ENCODE results near the gene TTC12. TPM values are rescaled to one million over a fixed set of nuclear protein-coding genes. Genes with fewer than 3 reads are reported as not detected.
A peak's percentile ranks its signal among the peaks of the same experiment; 100 is the strongest.

Gene TTC12
- total and polyA plus RNA-seq, 9 of the 15 experiments (the other 6 are each of a cell fraction or from before 2014, with no cell fraction given), result 5.1 to 19.9 (median 13.4) TPM

DNA sequence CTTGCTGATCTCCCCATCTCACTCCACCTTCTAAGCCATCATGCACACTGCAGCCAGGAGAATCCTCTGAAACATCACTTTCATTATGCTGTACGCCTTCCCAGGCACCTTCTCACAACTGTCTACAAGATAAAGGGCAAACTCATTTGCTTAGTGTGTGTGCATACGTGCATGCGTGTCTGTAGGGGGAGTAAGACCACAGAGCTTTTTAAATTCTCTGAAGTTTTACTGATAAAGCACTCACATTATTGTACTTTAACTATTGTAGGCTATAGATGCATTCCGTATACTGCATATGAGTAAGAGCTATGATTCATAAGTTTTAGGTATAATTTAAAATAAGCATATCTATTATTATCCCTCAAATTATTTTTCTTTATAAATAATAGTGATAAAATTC is 57.9 kb downstream of the TTC12 start:
- Histone ChIP-seq H3K27ac (ENCODE audit: extremely low read depth, low read depth, low read length) (no peak overlapping the region), H3K4me1 (replicated peaks in 1 of 2; ENCODE audit: control insufficient read depth in 2 of 2, insufficient read depth in 2 of 2, low read length in 2 of 2) (peaks cover 0 to 8% of the 10 kb centered on the region in 2 experiments; a peak in 3 of 5 replicates), H3K4me3 (no peak overlapping the region), H3K36me3 (ENCODE audit: control insufficient read depth, insufficient read depth, low read length) (no peaks in the 10 kb centered on the region), H3K79me2 (ENCODE audit: control insufficient read depth, insufficient read depth, low read length) (no peaks in the 10 kb centered on the region), H3K9me1 (ENCODE audit: control insufficient read depth, insufficient read depth, low read length) (no peaks in the 10 kb centered on the region), H3K4me2 (ENCODE audit: insufficient read depth, low read length) (no peak overlapping the region), H3K9me3 (replicated peaks; ENCODE audit: control insufficient read depth, insufficient read depth, low read depth, low read length) (no peaks in the 10 kb centered on the region), H3K27me3 (ENCODE audit: control insufficient read depth in 2 of 2, insufficient read depth in 2 of 2, low read length in 2 of 2) (peaks cover 0 to 21% of the 10 kb centered on the region in 2 experiments; a peak in 2 of 5 replicates), H3K9ac (ENCODE audit: insufficient read depth in 1 of 2, low read depth in 2 of 2, low read length in 2 of 2) (no peak overlapping the region), H4K20me1 (replicated peaks; ENCODE audit: control insufficient read depth, insufficient read depth, low read length) (no peaks in the 10 kb centered on the region), H2AFZ (ENCODE audit: low read depth, low read length) (no peak overlapping the region)
- BruUV-seq (replicated peaks), result no TSS peak
- in situ Hi-C loops (cut with MboI) (no loop called here), intact Hi-C loops (cut with micrococcal nuclease) (loop anchor here (1.0 kb wide), 1 partner anchor 160 kb away; no protein-coding TSS in a partner anchor)
- no peak for FAIRE-seq
- ChIA-PET CTCF (ENCODE audit: low intra/inter-chr PET ratio) (no interaction called here), POLR2A (interaction anchor here (0.8 kb wide), 1 partner anchor 9 kb away, joined by 3 read pairs; no protein-coding TSS in a partner anchor)
- peak in 2 of 4 experiments; percentile 11 to 25 for DNase-seq (ENCODE audit: extremely low read depth in 1 of 4, low spot score in 3 of 4)
- ATAC-seq, result peak; percentile 71
- 10% methylated on average over 4 of the region's 4 CpGs for WGBS (ENCODE audit: insufficient coverage, low coverage, missing lambda C conversion rate)
- TF ChIP-seq XRCC4 (IDR thresholded peaks at IDR 0.05; ENCODE audit: extremely low read depth, insufficient read depth, insufficient read length) (no peak), RAD21 (CRISPR knock-in tag; conservative IDR thresholded peaks at IDR 0.05 in 1 of 2, IDR thresholded peaks at IDR 0.05 in 1 of 2) (peak in 1 of 2 experiments; percentile 37; a peak in 2 of 4 replicates)
- TF ChIP-seq, protein P1, sequence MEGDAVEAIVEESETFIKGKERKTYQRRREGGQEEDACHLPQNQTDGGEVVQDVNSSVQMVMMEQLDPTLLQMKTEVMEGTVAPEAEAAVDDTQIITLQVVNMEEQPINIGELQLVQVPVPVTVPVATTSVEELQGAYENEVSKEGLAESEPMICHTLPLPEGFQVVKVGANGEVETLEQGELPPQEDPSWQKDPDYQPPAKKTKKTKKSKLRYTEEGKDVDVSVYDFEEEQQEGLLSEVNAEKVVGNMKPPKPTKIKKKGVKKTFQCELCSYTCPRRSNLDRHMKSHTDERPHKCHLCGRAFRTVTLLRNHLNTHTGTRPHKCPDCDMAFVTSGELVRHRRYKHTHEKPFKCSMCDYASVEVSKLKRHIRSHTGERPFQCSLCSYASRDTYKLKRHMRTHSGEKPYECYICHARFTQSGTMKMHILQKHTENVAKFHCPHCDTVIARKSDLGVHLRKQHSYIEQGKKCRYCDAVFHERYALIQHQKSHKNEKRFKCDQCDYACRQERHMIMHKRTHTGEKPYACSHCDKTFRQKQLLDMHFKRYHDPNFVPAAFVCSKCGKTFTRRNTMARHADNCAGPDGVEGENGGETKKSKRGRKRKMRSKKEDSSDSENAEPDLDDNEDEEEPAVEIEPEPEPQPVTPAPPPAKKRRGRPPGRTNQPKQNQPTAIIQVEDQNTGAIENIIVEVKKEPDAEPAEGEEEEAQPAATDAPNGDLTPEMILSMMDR (IDR thresholded peaks at IDR 0.05 in 2 of 3, conservative IDR thresholded peaks at IDR 0.05 in 1 of 3; ENCODE audit: insufficient read depth in 2 of 3, low read depth in 1 of 3, low read length in 3 of 3), result peak in 2 of 3 experiments; percentile 11 to 35; a peak in 3 of 6 replicates
